Activated effector memory CD4-positive, alpha-beta T cell treated with Interleukin-2 at 50 U/mL for 16 hours (primary cell): ENCODE results near the gene MAML2.

Experiments used
- DNase-seq: peaks from one replicate; pipeline ENCODE4 v3.0.0-alpha.2; 2020

Gene MAML2

GRCh38 chr11:95996621-95997235 is 346.3 kb downstream of the MAML2 start:
- no peak for DNase-seq

GRCh38 chr11:95994329-95994728 is 348.7 kb downstream of the MAML2 start:
- DNase-seq: no peak

- DNase-seq: no peak
Measured at GRCh38 chr11:95993438-95994298, 349.3 kb downstream of the MAML2 start.

GRCh38 chr11:95991545-95991944 is 351.4 kb downstream of the MAML2 start:
- no peak for DNase-seq

GRCh38 chr11:95991101-95991500 is 351.9 kb downstream of the MAML2 start:
- DNase-seq: no peak

- no peak for DNase-seq
Measured at GRCh38 chr11:95989780-95990179, 353.2 kb downstream of the MAML2 start.

- DNase-seq: no peak
Measured at GRCh38 chr11:95989076-95989605, 353.9 kb downstream of the MAML2 start.

GRCh38 chr11:95985174-95985808 is 357.7 kb downstream of the MAML2 start:
- no peak for DNase-seq

GRCh38 chr11:95984072-95984471 is 358.9 kb downstream of the MAML2 start:
- DNase-seq: no peak

GRCh38 chr11:95977534-95978174 is 365.3 kb downstream of the MAML2 start:
- no peak for DNase-seq

- DNase-seq: no peak
Measured at GRCh38 chr11:95976550-95976949, 366.4 kb downstream of the MAML2 start.

- no peak for DNase-seq
Measured at GRCh38 chr11:95975343-95975742, 367.7 kb downstream of the MAML2 start.

- DNase-seq: no peak
Measured at GRCh38 chr11:95972060-95972459, 370.9 kb downstream of the MAML2 start.

GRCh38 chr11:95968585-95968984 is 374.4 kb downstream of the MAML2 start:
- no peak for DNase-seq

- no peak for DNase-seq
Measured at GRCh38 chr11:95964281-95964680, 378.7 kb downstream of the MAML2 start.

- no peak for DNase-seq
Measured at GRCh38 chr11:95961758-95962157, 381.2 kb downstream of the MAML2 start.

GRCh38 chr11:95950905-95951304 is 392.1 kb downstream of the MAML2 start:
- DNase-seq: no peak

GRCh38 chr11:95948637-95949036 is 394.4 kb downstream of the MAML2 start:
- DNase-seq: no peak

GRCh38 chr11:95944623-95945022 is 398.4 kb downstream of the MAML2 start:
- no peak for DNase-seq

- no peak for DNase-seq
Measured at GRCh38 chr11:95943546-95943945, 399.4 kb downstream of the MAML2 start.

- DNase-seq: no peak
Measured at GRCh38 chr11:95939091-95939490, 403.9 kb downstream of the MAML2 start.

- no peak for DNase-seq
Measured at GRCh38 chr11:95937358-95937757, 405.6 kb downstream of the MAML2 start.

- DNase-seq: no peak
Measured at GRCh38 chr11:95933594-95933993, 409.4 kb downstream of the MAML2 start.
